IPS-20b (cell line): ENCODE results near the gene CHD2.

Source experiments
- H3K27ac ChIP-seq: one replicate; pipeline ENCODE4 v1.5.1; 2013; ENCODE audit warnings: low read length
- H3K27me3 ChIP-seq: 2 replicates; pipeline ENCODE4 v1.6.1; 2013; ENCODE audit warnings: mild to moderate bottlenecking, low read length, inconsistent platforms; ENCODE audit not compliant: insufficient read depth
- H3K36me3 ChIP-seq: 2 replicates; pipeline ENCODE4 v1.6.1; 2013; ENCODE audit warnings: low read depth, mild to moderate bottlenecking, inconsistent platforms, low read length, moderate library complexity; ENCODE audit not compliant: insufficient read depth
- H3K4me1 ChIP-seq: 2 replicates; pipeline ENCODE4 v1.6.1; 2013; ENCODE audit warnings: mild to moderate bottlenecking, control low read depth, inconsistent platforms, low read length, moderate library complexity; ENCODE audit not compliant: insufficient read depth
- H3K4me3 ChIP-seq: 2 replicates; pipeline ENCODE4 v1.5.1; 2013; ENCODE audit warnings: mild to moderate bottlenecking, low read length, inconsistent platforms
- H3K9ac ChIP-seq: 2 replicates; pipeline ENCODE4 v1.6.1; 2013; ENCODE audit warnings: low read depth, mild to moderate bottlenecking, inconsistent platforms, low read length, moderate library complexity
- H3K9me3 ChIP-seq: 2 replicates; pipeline ENCODE4 v1.6.1; 2013; ENCODE audit warnings: mild to moderate bottlenecking, low read depth, low read length, inconsistent platforms; ENCODE audit not compliant: insufficient read depth

CHD2 gene

DNA sequence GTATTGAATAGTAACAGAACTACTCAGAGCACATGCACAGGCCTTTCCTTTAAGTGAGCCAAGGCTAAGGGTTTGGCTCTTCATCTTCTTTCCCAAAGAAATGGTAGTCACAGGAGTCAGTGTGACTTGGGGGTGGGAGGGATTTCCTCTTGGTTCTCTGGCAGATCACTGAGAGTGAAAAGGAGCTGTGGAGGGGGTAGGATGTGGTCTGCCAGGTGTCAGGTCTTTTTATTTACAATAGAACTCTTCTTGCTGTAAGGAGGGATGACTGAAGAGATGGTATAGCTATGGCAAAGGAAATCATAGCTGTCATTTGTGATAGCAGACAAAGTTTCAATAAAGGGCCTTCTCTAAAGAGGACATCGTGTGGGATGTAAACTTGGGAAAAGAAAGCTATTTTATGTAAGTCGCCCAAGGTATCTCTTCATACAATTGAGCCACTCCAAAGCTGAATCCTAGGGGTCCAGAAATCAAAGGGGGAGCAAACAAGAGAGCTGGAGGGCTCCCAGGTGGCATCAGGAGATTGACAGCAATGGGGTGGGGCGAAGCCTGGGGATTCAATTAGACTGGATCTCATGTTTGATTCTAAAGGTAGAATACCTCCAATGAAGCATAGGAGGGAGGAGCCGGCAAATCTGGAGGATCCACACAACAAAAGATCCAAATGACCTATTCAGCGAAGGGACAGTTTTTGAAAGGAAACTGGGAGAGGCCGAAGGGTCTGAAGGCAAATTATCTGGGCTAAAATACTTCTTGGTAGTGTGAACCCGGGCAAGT is 20.0 kb upstream of the CHD2 start:
- Histone ChIP-seq H3K27ac (no peak overlapping the region), H3K36me3 (0 out of 2 replicates have a peak, but pooled peaks cover 5% of the 10 kb centered on the region), H3K4me1 (peaks cover 28% of the 10 kb centered on the region; the same call in 1 of the 2 replicates), H3K4me3 (no peak overlapping the region), H3K9ac (peak overlapping the region; percentile 79; the same call in 1 of the 2 replicates), H3K9me3 (no peaks in the 10 kb centered on the region), H3K27me3 (no peaks in the 10 kb centered on the region)

DNA sequence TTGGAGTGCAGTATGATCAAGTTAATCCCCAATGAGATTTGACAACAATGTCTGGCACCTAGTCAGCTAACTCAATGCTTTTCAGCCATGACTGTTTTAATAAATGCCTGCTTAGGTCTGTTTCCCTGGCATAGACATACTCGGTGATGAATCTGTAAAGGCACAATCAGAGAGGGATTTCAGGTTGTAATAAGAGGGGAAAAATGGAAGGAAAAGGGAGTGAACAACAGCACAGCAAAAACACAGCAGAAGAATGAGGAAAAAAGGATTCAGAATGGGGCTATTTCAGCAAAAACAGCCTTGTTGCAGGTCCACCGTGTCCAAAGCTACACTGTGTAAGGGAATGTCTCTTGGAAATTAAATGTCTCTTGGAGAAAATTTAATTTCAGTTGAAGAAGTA is 19.3 kb upstream of the CHD2 start:
- H3K4me1 ChIP-seq, result peaks cover 31% of the 10 kb centered on the region; the same call in 1 of the 2 replicates
- no peaks in the 10 kb centered on the region for H3K27me3 ChIP-seq
- H3K9me3 ChIP-seq, result no peaks in the 10 kb centered on the region
- H3K9ac ChIP-seq, result peak overlapping the region; percentile 79; the same call in 1 of the 2 replicates
- peak overlapping the region; percentile 92 for H3K27ac ChIP-seq
- H3K4me3 ChIP-seq, result no peak overlapping the region
- H3K36me3 ChIP-seq, result peaks cover 11% of the 10 kb centered on the region

DNA sequence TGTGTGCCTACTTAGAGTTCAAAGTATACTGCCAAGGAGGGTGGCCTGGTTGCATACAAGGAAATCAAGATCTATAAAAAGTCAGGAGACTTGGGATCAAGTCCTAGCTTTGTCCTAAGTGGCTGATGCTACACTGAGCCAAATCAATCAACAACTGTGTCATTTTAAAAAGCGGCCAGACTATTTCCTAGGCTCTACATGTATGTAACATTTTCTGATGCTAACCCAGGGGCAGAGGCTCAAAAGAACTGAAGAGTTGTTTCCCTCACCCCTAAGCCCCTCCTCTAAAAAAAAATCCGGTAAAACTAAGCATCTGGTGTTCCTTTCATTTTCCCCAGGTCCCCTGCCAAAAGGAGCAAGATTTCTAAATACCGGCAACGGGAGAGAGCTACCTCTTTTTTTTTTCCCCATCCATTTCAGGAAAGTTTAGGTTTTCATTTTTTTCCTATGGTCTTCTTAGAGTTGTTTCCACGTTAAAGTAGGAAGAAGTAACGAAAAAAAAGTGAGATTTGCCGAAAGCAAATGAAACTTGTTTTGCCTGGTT is 18.8 kb upstream of the CHD2 start:
- Histone ChIP-seq H3K4me1 (peaks cover 35% of the 10 kb centered on the region; the same call in 1 of the 2 replicates), H3K9ac (peak overlapping the region; percentile 79; the same call in 1 of the 2 replicates), H3K4me3 (no peak overlapping the region; the same call in 1 of the 2 replicates), H3K27me3 (no peaks in the 10 kb centered on the region), H3K9me3 (no peaks in the 10 kb centered on the region), H3K27ac (peak overlapping the region; percentile 92), H3K36me3 (peaks cover 16% of the 10 kb centered on the region)

DNA sequence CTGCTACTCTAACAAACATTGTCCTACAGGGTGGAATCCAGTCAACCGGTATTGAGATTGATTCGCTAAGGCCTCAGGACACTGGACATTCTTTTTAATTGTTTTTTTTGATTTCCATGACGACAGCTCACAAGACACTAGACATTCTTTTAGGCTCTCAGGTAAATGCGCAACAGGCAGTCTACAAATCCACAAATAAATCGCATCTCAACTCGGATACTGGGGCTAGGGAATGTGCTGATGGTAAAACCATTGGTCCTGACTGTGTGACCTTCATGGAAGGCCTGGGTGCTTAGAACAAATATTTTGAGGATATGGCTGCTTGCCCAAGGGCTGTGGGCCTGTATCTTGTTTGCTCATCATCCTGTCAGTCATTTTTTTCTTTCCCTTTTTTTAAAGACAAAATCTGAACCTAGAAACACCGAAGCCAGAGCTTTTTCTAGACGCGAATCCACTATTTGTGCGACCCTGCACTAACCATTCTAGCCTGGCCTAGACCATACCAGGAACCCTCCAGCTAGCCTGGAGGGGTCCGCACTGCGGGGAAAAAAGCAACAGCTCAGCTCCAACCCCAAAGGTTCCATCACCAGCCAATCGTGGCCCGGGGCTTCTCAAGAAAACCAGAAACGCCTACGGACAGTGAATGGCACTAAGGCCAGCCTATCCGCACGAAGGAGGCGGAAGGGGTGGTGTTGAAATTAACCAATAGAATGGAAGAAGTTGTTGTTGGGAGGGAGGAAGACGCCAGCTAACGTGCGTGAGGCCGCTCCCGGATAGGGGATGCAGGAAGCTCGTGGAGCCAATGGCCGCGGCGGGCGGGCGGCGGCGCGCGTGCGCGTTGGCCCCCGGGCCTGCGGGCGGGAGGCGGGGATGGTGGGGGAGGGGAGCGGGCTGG is 18.1 kb upstream of the CHD2 start:
- H3K9me3 ChIP-seq, result no peaks in the 10 kb centered on the region
- peak overlapping the region; percentile 92 for H3K27ac ChIP-seq
- H3K4me3 ChIP-seq, result peak overlapping the region; percentile 58
- H3K9ac ChIP-seq, result peak overlapping the region; percentile 79; the same call in 1 of the 2 replicates
- peaks cover 38% of the 10 kb centered on the region; the same call in 1 of the 2 replicates for H3K4me1 ChIP-seq
- no peaks in the 10 kb centered on the region for H3K27me3 ChIP-seq
- peaks cover 23% of the 10 kb centered on the region for H3K36me3 ChIP-seq

- Histone ChIP-seq H3K27ac (peak overlapping the region; percentile 78), H3K4me1 (peaks cover 39% of the 10 kb centered on the region; the same call in 1 of the 2 replicates), H3K4me3 (peak overlapping the region; percentile 99; the same call in 1 of the 2 replicates), H3K27me3 (no peaks in the 10 kb centered on the region), H3K9me3 (no peaks in the 10 kb centered on the region), H3K36me3 (peaks cover 30% of the 10 kb centered on the region), H3K9ac (peak overlapping the region; percentile 98)
Observed at GRCh38 chr15:92882697-92883162, 17.4 kb upstream of the CHD2 start.

DNA sequence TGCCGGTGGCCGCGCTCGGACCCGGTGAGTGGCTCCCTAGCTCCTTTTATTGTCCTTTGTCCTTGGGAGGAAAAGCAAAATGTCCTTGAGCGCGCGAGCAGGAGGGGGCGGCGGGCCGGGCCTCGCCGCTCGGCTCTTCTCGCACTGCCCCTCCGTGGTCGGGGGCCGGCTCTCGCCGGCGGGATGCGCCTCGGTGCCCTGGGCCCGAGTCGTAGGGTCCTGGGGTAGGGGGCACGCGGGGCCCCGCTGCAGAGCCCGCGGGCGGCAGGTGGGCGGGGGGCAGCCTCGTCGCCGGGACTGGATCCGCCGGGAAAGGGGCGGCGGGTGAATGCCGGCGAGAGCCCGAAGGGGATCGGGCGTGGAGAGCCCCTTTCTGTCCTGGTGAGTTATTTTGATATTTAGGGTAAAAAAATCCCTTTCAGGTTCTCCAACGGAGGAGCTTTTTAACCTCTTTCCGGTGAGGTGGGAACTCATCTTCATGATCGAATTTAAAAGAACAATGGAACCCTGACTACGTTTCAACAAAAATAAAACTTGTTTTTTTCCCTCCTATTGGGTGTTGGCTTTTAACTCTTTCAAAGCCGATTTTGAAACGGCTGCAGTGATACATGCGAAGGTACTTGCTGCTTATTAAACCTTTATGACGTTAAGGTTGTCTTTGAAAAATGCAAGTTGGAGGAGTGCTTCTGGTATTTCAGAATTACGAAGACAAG is 16.8 kb upstream of the CHD2 start:
- H3K4me1 ChIP-seq, result peaks cover 38% of the 10 kb centered on the region; the same call in 1 of the 2 replicates

GRCh38 chr15:92883876-92884435 is 16.2 kb upstream of the CHD2 start:
- Histone ChIP-seq H3K9ac (peak overlapping the region; percentile 98), H3K9me3 (no peaks in the 10 kb centered on the region), H3K27me3 (no peaks in the 10 kb centered on the region), H3K36me3 (peaks cover 42% of the 10 kb centered on the region), H3K4me1 (peaks cover 35% of the 10 kb centered on the region; the same call in 1 of the 2 replicates), H3K27ac (peak overlapping the region; percentile 78), H3K4me3 (peak overlapping the region; percentile 99)

More for the DNA sequence above, 16.8 kb upstream of the CHD2 start:
- Histone ChIP-seq H3K4me3 (peak overlapping the region; percentile 99), H3K27me3 (no peaks in the 10 kb centered on the region), H3K36me3 (peaks cover 36% of the 10 kb centered on the region), H3K27ac (peak overlapping the region; percentile 78), H3K9me3 (no peaks in the 10 kb centered on the region), H3K9ac (peak overlapping the region; percentile 98)

DNA sequence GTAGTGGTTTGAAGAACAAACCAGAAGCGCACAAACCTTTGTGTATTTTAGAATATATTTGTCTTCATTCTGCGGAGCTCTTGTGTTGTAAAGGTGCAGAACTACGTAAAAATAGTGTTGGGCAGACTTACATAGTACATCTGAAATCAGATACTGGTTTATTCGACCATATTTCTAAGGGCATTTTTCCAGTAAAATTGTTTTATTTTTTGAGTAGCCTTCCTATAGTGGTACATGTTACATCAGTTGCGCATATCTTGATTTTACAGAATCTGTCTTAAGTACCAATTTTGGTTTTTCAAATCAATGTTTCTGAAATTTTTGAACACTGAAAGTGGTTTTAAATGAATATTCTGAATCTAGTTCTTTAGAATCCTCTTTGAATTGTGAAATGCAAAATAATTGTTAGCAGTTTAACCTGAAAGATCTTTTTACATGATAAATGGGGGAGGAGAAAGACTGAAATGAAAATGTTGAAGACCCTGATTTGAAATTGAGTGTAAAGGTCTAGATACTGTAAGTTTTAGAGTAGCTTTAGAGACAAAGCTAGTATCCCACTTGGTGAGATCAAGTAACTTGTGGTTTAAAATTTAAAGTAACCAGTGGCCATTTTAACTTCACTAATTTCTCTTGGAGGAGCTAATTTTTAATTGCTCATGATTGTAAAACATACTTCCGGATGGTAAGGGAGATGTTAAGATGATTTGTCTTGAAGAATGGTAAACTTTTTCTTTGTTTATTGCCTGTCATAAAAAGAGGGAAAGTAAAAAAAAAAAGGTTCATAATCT is 15.5 kb upstream of the CHD2 start:
- Histone ChIP-seq H3K27me3 (no peaks in the 10 kb centered on the region), H3K36me3 (peaks cover 48% of the 10 kb centered on the region), H3K9ac (peak overlapping the region; percentile 98), H3K27ac (peak overlapping the region; percentile 1), H3K4me1 (peaks cover 35% of the 10 kb centered on the region; the same call in 1 of the 2 replicates), H3K4me3 (peak overlapping the region; percentile 99), H3K9me3 (no peaks in the 10 kb centered on the region)

DNA sequence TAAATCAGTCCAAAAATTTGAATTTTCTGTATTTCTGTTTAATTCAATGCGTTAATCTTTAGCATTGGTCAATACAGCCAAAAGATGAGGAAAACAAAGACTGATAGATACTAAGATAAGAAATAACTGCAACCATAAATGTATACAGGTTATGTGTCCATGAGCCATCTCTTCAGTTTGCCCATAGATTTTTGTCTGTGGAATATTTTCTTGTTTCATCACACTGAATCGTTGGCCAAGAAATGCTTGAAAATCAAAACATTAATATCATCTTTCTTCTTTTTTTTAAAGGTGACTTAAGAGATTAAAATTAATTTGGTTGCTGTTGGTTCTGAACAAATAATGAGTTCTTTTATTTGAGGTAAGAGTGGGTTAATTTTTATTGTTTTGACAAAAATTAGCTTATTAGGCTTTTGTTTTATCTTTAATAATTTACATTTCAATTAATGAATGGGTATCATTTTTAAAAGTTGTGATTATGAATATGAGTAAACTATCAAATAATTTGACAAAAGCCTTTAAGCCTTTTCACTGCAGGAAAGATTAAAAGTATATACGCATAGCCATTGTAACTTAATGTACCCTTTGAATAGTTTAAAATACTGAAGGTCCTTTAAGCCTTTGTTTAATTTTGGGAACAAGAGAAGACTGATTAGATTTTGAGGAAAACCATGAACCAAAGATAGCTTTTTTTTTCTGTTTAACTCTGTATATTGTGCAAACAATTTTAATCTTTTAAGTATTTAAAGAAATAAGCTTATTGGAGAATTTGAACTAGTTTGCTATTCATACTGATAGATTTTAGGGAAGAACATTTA is 14.7 kb upstream of the CHD2 start:
- Histone ChIP-seq H3K4me1 (peaks cover 29% of the 10 kb centered on the region; the same call in 1 of the 2 replicates), H3K9ac (peak overlapping the region; percentile 98), H3K27me3 (no peaks in the 10 kb centered on the region), H3K4me3 (peak overlapping the region; percentile 99), H3K36me3 (peaks cover 54% of the 10 kb centered on the region), H3K9me3 (no peaks in the 10 kb centered on the region), H3K27ac (no peak overlapping the region)
